ENCODE data around the gene MPL. TPM values are rescaled to one million over a fixed set of nuclear protein-coding genes. Genes with fewer than 3 reads are reported as not detected.

Gene MPL
- total and polyA plus RNA-seq, 4 donors, result 0.03 to 1.0 TPM; not detected in 2

GRCh38 chr1:43302201-43302600 is 35.4 kb upstream of the MPL start:
- Histone ChIP-seq H3K9ac (ENCODE audit: low read depth in 1 of 2, low read length in 2 of 2) (no peak overlapping the region), H3K27me3 (ENCODE audit: control insufficient read depth in 4 of 4, insufficient read depth in 4 of 4, low read length in 3 of 4) (no peaks in the 10 kb centered on the region), H3K9me3 (ENCODE audit: control insufficient read depth in 4 of 4, low read length in 3 of 4) (no peaks in the 10 kb centered on the region), H3K27ac (ENCODE audit: low read depth in 1 of 2, low read length in 2 of 2) (no peak overlapping the region), H3K36me3 (ENCODE audit: control insufficient read depth in 4 of 4, insufficient read depth in 3 of 4, low read depth in 1 of 4, low read length in 3 of 4) (no peaks in the 10 kb centered on the region), H3K4me1 (ENCODE audit: control insufficient read depth in 4 of 4, insufficient read depth in 4 of 4, low read length in 3 of 4) (peaks cover 10 to 22% (median 14%) of the 10 kb centered on the region in 4 donors), H3K4me3 (ENCODE audit: low read depth in 1 of 3, low read length in 3 of 3) (no peak overlapping the region)
- no peak for DNase-seq (ENCODE audit: low spot score)
- WGBS, result 85% methylated on average over 1 of the region's 1 CpG
- TF ChIP-seq FOXA2 (IDR thresholded peaks at IDR 0.05), result no peak
- TF ChIP-seq HNF4A (conservative IDR thresholded peaks at IDR 0.05), result no peak
- no peak for TF ChIP-seq FOXA1 (IDR thresholded peaks at IDR 0.05)
- TF ChIP-seq EGR1 (IDR thresholded peaks at IDR 0.05; ENCODE audit: low read depth in 2 of 2), result no peak
- no peak for TF ChIP-seq RAD21 (IDR thresholded peaks at IDR 0.05)
- TF ChIP-seq RXRA (IDR thresholded peaks at IDR 0.05), result no peak
- no peak for TF ChIP-seq REST (IDR thresholded peaks at IDR 0.05)
- no peak for TF ChIP-seq YY1 (IDR thresholded peaks at IDR 0.05)

GRCh38 chr1:43302721-43303470 is 34.7 kb upstream of the MPL start:
- H3K9me3 ChIP-seq (ENCODE audit: control insufficient read depth in 4 of 4, low read length in 3 of 4), result no peaks in the 10 kb centered on the region
- H3K4me3 ChIP-seq (ENCODE audit: low read depth in 1 of 3, low read length in 3 of 3), result no peak overlapping the region
- H3K27me3 ChIP-seq (ENCODE audit: control insufficient read depth in 4 of 4, insufficient read depth in 4 of 4, low read length in 3 of 4), result no peaks in the 10 kb centered on the region
- H3K27ac ChIP-seq (ENCODE audit: low read depth in 1 of 2, low read length in 2 of 2), result no peak overlapping the region
- TF ChIP-seq JUND (IDR thresholded peaks at IDR 0.05) (no peak), HNF4A (conservative IDR thresholded peaks at IDR 0.05) (peak; percentile 45 to 67)
- H3K4me1 ChIP-seq (ENCODE audit: control insufficient read depth in 4 of 4, insufficient read depth in 4 of 4, low read length in 3 of 4), result peaks cover 10 to 22% (median 14%) of the 10 kb centered on the region in 4 donors
- no peak for DNase-seq (ENCODE audit: low spot score)
- no peak overlapping the region for H3K9ac ChIP-seq (ENCODE audit: low read depth in 1 of 2, low read length in 2 of 2)
- WGBS, result 83% methylated on average over 7 of the region's 7 CpGs
- H3K36me3 ChIP-seq (ENCODE audit: control insufficient read depth in 4 of 4, insufficient read depth in 3 of 4, low read depth in 1 of 4, low read length in 3 of 4), result no peaks in the 10 kb centered on the region

GRCh38 chr1:43303471-43304313 is 33.9 kb upstream of the MPL start:
- no peak for TF ChIP-seq FOXA1 (IDR thresholded peaks at IDR 0.05)
- TF ChIP-seq RXRA (IDR thresholded peaks at IDR 0.05), result peak; percentile 46 to 47
- peak in 1 of 2 donors; percentile 30 for TF ChIP-seq RAD21 (IDR thresholded peaks at IDR 0.05)
- TF ChIP-seq HNF4A (conservative IDR thresholded peaks at IDR 0.05), result peak; percentile 30 to 37
- H3K36me3 ChIP-seq (ENCODE audit: control insufficient read depth in 4 of 4, insufficient read depth in 3 of 4, low read depth in 1 of 4, low read length in 3 of 4), result no peaks in the 10 kb centered on the region
- H3K9ac ChIP-seq (ENCODE audit: low read depth in 1 of 2, low read length in 2 of 2), result no peak overlapping the region
- H3K9me3 ChIP-seq (ENCODE audit: control insufficient read depth in 4 of 4, low read length in 3 of 4), result no peaks in the 10 kb centered on the region
- H3K27me3 ChIP-seq (ENCODE audit: control insufficient read depth in 4 of 4, insufficient read depth in 4 of 4, low read length in 3 of 4), result no peaks in the 10 kb centered on the region
- 56% methylated on average over 8 of the region's 8 CpGs for WGBS
- peaks cover 10 to 22% (median 14%) of the 10 kb centered on the region in 4 donors for H3K4me1 ChIP-seq (ENCODE audit: control insufficient read depth in 4 of 4, insufficient read depth in 4 of 4, low read length in 3 of 4)
- no peak overlapping the region for H3K27ac ChIP-seq (ENCODE audit: low read depth in 1 of 2, low read length in 2 of 2)
- no peak for DNase-seq (ENCODE audit: low spot score)
- no peak overlapping the region for H3K4me3 ChIP-seq (ENCODE audit: low read depth in 1 of 3, low read length in 3 of 3)
